HEK293T (cell line): ENCODE measurements around the gene MRGPRF.

Experiments used
- ARNT ChIP-seq: fragments of 450-650 bp; IDR thresholded peaks from 2 replicates; pipeline ENCODE4 v1.6.1; 2017; ENCODE audit warnings: mild to moderate bottlenecking
- BHLHE40 ChIP-seq: fragments of 450-650 bp; IDR thresholded peaks from 2 replicates; pipeline ENCODE4 v1.6.1; 2016; ENCODE audit warnings: mild to moderate bottlenecking, moderate library complexity, borderline replicate concordance
- CTBP1 ChIP-seq: fragments of 450-650 bp; IDR thresholded peaks from 2 replicates; pipeline ENCODE4 v1.6.1; 2016; ENCODE audit warnings: borderline replicate concordance
- ELF4 ChIP-seq: fragments of 450-650 bp; IDR thresholded peaks from 2 replicates; pipeline ENCODE4 v1.6.1; 2017; ENCODE audit warnings: antibody characterized with exemption
- FOXK2 ChIP-seq: fragments of 450-650 bp; IDR thresholded peaks from 2 replicates; pipeline ENCODE4 v1.6.1; 2016; ENCODE audit warnings: mild to moderate bottlenecking
- FOXM1 ChIP-seq: fragments of 450-650 bp; IDR thresholded peaks from 2 replicates; pipeline ENCODE4 v1.6.1; 2017; ENCODE audit warnings: mild to moderate bottlenecking, borderline replicate concordance
- HDGF ChIP-seq: fragments of 450-650 bp; IDR thresholded peaks from 2 replicates; pipeline ENCODE4 v1.6.1; 2017; ENCODE audit warnings: antibody characterized with exemption, borderline replicate concordance
- L3MBTL2 ChIP-seq: fragments of 450-650 bp; conservative IDR thresholded peaks from 2 replicates; pipeline ENCODE4 v1.6.1; 2016; ENCODE audit warnings: mild to moderate bottlenecking
- LEF1 ChIP-seq: fragments of 450-650 bp; IDR thresholded peaks from 2 replicates; pipeline ENCODE4 v1.6.1; 2017; ENCODE audit warnings: mild to moderate bottlenecking, borderline replicate concordance
- NFRKB ChIP-seq: fragments of 450-650 bp; IDR thresholded peaks from 2 replicates; pipeline ENCODE4 v1.6.1; 2016; ENCODE audit warnings: mild to moderate bottlenecking, moderate library complexity
- SP1 ChIP-seq: fragments of 450-650 bp; IDR thresholded peaks from 2 replicates; pipeline ENCODE4 v1.6.1; 2017
- TARDBP ChIP-seq: fragments of 450-650 bp; IDR thresholded peaks from 2 replicates; pipeline ENCODE4 v1.6.1; 2016
- ZNF384 ChIP-seq: fragments of 450-650 bp; IDR thresholded peaks from 2 replicates; pipeline ENCODE4 v1.6.1; 2016
- TF ChIP-seq, protein P1 (sequence below): fragments of 450-650 bp; IDR thresholded peaks from 2 replicates; pipeline ENCODE4 v1.6.1; 2016

DNA sequence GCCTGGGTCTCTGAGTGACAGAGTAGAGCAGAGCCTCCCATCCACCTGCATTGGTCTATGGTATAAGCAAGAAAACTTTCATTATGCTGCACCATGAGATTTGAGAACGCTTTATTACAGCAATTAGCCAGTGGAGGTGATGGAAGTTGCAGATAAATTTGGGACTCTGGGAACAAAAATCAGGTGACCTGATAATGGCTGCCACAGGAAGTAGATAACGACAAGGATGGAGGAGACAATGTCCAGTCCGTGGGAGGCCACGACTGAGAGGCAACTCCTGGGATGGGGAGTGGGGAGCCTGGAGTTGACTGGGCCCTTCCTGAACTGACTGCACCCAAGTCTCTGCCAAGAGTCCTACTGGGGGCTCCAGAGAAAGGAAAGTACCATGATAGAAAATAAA lies 37.0 kb downstream of the MRGPRF start:
- no peak for TF ChIP-seq LEF1
- no peak for TF ChIP-seq SP1
- no peak for TF ChIP-seq ELF4
- TF ChIP-seq L3MBTL2, result no peak
- TF ChIP-seq FOXM1, result no peak
- TF ChIP-seq FOXK2, result no peak
- no peak for TF ChIP-seq BHLHE40
- TF ChIP-seq TARDBP, result no peak
- TF ChIP-seq, protein P1, sequence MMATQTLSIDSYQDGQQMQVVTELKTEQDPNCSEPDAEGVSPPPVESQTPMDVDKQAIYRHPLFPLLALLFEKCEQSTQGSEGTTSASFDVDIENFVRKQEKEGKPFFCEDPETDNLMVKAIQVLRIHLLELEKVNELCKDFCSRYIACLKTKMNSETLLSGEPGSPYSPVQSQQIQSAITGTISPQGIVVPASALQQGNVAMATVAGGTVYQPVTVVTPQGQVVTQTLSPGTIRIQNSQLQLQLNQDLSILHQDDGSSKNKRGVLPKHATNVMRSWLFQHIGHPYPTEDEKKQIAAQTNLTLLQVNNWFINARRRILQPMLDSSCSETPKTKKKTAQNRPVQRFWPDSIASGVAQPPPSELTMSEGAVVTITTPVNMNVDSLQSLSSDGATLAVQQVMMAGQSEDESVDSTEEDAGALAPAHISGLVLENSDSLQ, result no peak
- TF ChIP-seq ZNF384, result no peak
- TF ChIP-seq NFRKB, result no peak
- no peak for TF ChIP-seq HDGF
- no peak for TF ChIP-seq CTBP1
- no peak for TF ChIP-seq ARNT
